Measurements from ENCODE around the gene TMEM45B.

Gene TMEM45B

DNA sequence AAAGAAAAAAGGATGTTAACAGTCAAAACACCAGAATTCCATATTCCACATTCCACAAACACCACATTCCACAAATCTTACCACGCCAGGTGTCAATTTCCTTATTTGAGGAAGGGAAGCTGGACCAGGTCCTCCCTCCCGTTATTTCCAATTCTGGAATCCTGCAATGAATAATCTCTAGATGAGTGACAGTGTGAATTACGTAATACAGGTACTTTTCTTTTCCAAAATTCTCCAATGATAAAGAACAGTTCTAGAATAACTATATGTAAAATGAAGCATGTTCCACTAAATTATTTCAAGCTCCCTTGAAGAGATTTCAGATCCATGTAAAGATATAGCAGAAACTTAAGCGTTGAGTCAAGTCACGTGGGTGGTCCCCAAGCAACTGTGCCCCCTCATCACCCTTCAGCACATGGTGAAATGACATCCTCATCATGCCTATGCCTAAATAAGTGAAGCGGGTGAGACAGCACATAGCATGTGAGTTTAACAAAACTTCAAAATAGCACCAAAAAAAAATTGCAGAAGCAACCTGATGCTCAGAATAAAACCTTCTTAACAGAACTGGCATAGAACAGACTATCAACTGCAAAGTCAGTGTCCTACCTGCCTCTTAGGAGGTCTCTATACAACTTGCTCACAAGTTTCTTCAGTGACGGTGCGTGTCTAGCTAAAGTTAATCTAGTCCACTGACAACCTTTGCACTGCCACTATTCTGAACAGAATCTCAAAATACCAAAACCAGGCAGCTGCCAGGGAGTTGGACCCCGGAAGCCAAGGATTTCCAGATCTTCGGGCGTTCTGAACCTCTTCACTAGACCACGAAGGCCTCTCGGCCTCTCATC is 78.9 kb downstream of the TMEM45B start:
- FAIRE-seq (peak; percentile 29), DNase-seq (ENCODE audit: extremely low spot score, insufficient read length, low read depth) (no peak)

- peak; percentile 50 for FAIRE-seq
- DNase-seq (ENCODE audit: extremely low spot score, insufficient read length, low read depth) = peak; percentile 96
Observed at GRCh38 chr11:129895126-129896041, 79.7 kb downstream of the TMEM45B start, which contains the start of gene NFRKB. Gene NFRKB, minus strand, starts transcription at chr11:129895578. Its CDS starts 2,729 bp downstream, at chr11:129892849.

DNA sequence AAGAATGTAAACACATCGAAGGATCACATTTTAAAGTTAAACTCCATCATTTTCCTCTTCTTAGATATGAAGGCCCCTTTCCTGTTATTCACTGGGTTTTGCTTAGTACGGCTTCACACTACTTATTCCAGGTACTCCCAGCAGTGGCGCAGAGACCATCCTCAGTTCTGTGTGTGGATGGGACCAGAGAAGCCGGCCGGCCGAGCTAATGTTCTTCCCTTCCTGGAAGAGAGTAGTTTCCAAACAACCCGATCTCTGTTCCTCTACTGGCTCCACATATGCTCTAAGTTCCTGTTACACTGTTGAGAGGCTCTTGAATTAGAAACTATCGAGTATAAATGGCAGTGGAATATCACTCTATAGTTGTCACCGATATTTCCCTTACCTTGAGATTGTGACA is 80.4 kb downstream of the TMEM45B start:
- DNase-seq (ENCODE audit: extremely low spot score, insufficient read length, low read depth) = no peak
- FAIRE-seq = no peak

DNA sequence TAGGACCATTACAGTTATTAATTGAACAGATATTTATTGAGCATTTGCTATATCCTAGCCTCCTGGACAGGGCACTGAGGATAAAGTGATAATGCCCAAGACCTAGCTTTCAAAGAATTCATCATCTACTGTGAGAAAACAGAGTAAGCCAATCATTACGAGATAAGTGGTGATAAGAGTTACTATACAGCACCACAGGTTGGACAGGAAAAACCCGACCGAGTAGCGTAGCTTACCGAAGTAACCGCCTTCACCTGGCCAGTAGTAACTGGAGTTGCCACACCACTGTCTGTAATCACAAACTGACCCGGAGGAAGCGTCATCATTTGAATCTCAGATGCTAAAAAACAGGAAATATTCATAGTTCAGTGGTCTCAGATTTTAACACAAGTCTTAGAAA is 89.8 kb downstream of the TMEM45B start:
- DNase-seq (ENCODE audit: extremely low spot score, insufficient read length, low read depth) (no peak), FAIRE-seq (no peak)
